GM12878 (cell line): ENCODE measurements around the gene PSMD11. TPM values are rescaled to one million over a fixed set of nuclear protein-coding genes. Genes with fewer than 3 reads are reported as not detected.

ENCODE experiments used
- ATAC-seq: fragments of 200-7000 bp; cut with Tn5 transposase; 3 replicates; pipeline ENCODE4 v1.9.1; 2020; ENCODE audit warnings: mild to moderate bottlenecking, moderate library complexity
- BruUV-seq: library from RNA; stranded (reverse); fragments of 400-500 nt; replicated peaks from 2 replicates; lab custom pipeline; 2021; lab: Mats Ljungman, UMichigan
- CTCF ChIA-PET: fragments of 300-600 bp; sonication (Branson Sonifier 250); formaldehyde crosslinking; extraction: SDS; loops from one replicate; lab custom pipeline; 2021; ENCODE audit warnings: inconsistent platforms; lab: Yijun Ruan, JAX
- POLR2A ChIA-PET: fragments of 350-600 bp; formaldehyde crosslinking; extraction: SDS; loops from one replicate; lab custom pipeline; 2021; ENCODE audit warnings: inconsistent platforms; lab: Charles Lee
- RAD21 ChIA-PET: fragments of 300-600 bp; sonication (Branson Sonifier 250); formaldehyde crosslinking; loops from one replicate; lab custom pipeline; 2023; ENCODE audit warnings: antibody characterized with exemption; ENCODE audit not compliant: unreplicated experiment; lab: Charles Lee
- SMC1A ChIA-PET: fragments of 300-600 bp; sonication (Branson Sonifier 250); formaldehyde crosslinking; loops from one replicate; lab custom pipeline; 2023; ENCODE audit not compliant: unreplicated experiment, uncharacterized antibody; lab: Charles Lee
- DNase-seq: peaks from one replicate; pipeline ENCODE4 v3.0.0-alpha.2; 2011; ENCODE audit warnings: low read depth, low spot score
- FAIRE-seq: peaks from 3 replicates; lab custom pipeline; 2011; peaks lifted over from hg19 to GRCh38; lab: Jason Lieb, UNC
- H2AFZ ChIP-seq: 2 replicates; pipeline ENCODE4 v1.6.0; 2011; ENCODE audit warnings: low read depth, low read length, control low read depth; ENCODE audit not compliant: control insufficient read depth
- H3K27ac ChIP-seq: 2 replicates; pipeline ENCODE4 v1.5.1; 2011; ENCODE audit warnings: control low read depth; ENCODE audit not compliant: control insufficient read depth, insufficient read depth
- H3K27me3 ChIP-seq, 2 experiments: replicated peaks in 1 of 2; 2 replicates each; pipeline versions ENCODE4 v1.6.0 to v1.6.1; 2011; ENCODE audit warnings: low read length in 1 of 2; ENCODE audit not compliant: control insufficient read depth in 2 of 2, insufficient read depth in 2 of 2
- H3K36me3 ChIP-seq, 2 experiments: 2 replicates each; pipeline ENCODE4 v1.5.1; 2011; ENCODE audit warnings: low read length in 1 of 2; ENCODE audit not compliant: control insufficient read depth in 2 of 2, insufficient read depth in 2 of 2
- H3K4me1 ChIP-seq: 2 replicates; pipeline ENCODE4 v1.6.1; 2011; ENCODE audit warnings: mild to moderate bottlenecking, low read length, moderate library complexity, mixed read lengths; ENCODE audit not compliant: control insufficient read depth, insufficient read depth
- H3K4me2 ChIP-seq: 2 replicates; pipeline ENCODE4 v1.6.0; 2011; ENCODE audit warnings: control low read depth; ENCODE audit not compliant: control insufficient read depth, insufficient read depth
- H3K4me3 ChIP-seq: fragments of 200-600 bp; sonication (generic); 2 replicates; pipeline ENCODE4 v1.5.1; 2016
- H3K79me2 ChIP-seq: 2 replicates; pipeline ENCODE4 v1.6.0; 2011; ENCODE audit warnings: low read length; ENCODE audit not compliant: control insufficient read depth, insufficient read depth
- H3K9ac ChIP-seq: 2 replicates; pipeline ENCODE4 v1.8.0; 2011; ENCODE audit warnings: low read length, control low read depth, mixed read lengths; ENCODE audit not compliant: control insufficient read depth, insufficient read depth
- H3K9me3 ChIP-seq: replicated peaks from 3 replicates; pipeline ENCODE4 v1.5.1; 2011; ENCODE audit warnings: mild to moderate bottlenecking, low read length; ENCODE audit not compliant: control insufficient read depth, insufficient read depth
- H4K20me1 ChIP-seq: 2 replicates; pipeline ENCODE4 v1.6.0; 2011; ENCODE audit not compliant: control insufficient read depth, insufficient read depth
- E2F4 ChIP-seq: IDR thresholded peaks from 2 replicates; pipeline ENCODE4 v1.6.1; 2012; ENCODE audit warnings: low read depth, low read length, improper control_type of control experiment
- ESRRA ChIP-seq: IDR thresholded peaks from 2 replicates; pipeline ENCODE4 v1.6.1; 2012; ENCODE audit warnings: mild to moderate bottlenecking, low read length, improper control_type of control experiment
- MTA2 ChIP-seq: fragments of 450-650 bp; IDR thresholded peaks from 2 replicates; pipeline ENCODE4 v1.6.1; 2016; ENCODE audit warnings: low read depth, mild to moderate bottlenecking, moderate library complexity
- MYC ChIP-seq: IDR thresholded peaks from 2 replicates; pipeline ENCODE4 v1.6.1; 2011; ENCODE audit warnings: mild to moderate bottlenecking, low read length, moderate library complexity, inconsistent platforms; ENCODE audit not compliant: insufficient read depth, insufficient replicate concordance, insufficient read length, severe bottlenecking
- NFXL1 ChIP-seq: fragments of 450-650 bp; IDR thresholded peaks from 2 replicates; pipeline ENCODE4 v1.6.1; 2017; ENCODE audit warnings: antibody characterized with exemption, mild to moderate bottlenecking, borderline replicate concordance
- NKRF ChIP-seq: fragments of 450-650 bp; conservative IDR thresholded peaks from 2 replicates; pipeline ENCODE4 v1.6.1; 2017; ENCODE audit warnings: mild to moderate bottlenecking, moderate library complexity
- PAX5 ChIP-seq: IDR thresholded peaks from 2 replicates; pipeline ENCODE4 v1.6.1; 2011; ENCODE audit warnings: low read depth, low read length, borderline replicate concordance
- RAD51 ChIP-seq: fragments of 450-650 bp; IDR thresholded peaks from 2 replicates; pipeline ENCODE4 v1.6.1; 2016; ENCODE audit warnings: moderate library complexity, mild to moderate bottlenecking, inconsistent platforms
- SKIL ChIP-seq: fragments of 450-650 bp; IDR thresholded peaks from 2 replicates; pipeline ENCODE4 v1.6.1; 2017; ENCODE audit warnings: mild to moderate bottlenecking, low read depth, inconsistent platforms; ENCODE audit not compliant: poor library complexity, severe bottlenecking
- SMAD1 ChIP-seq: fragments of 450-650 bp; IDR thresholded peaks from 2 replicates; pipeline ENCODE4 v1.6.1; 2018; ENCODE audit warnings: mild to moderate bottlenecking, low read depth; ENCODE audit not compliant: partially characterized antibody
- USF2 ChIP-seq: IDR thresholded peaks from 2 replicates; pipeline ENCODE4 v1.6.1; 2011; ENCODE audit warnings: low read depth, low read length, improper control_type of control experiment, borderline replicate concordance
- ZNF274 ChIP-seq: IDR thresholded peaks from one replicate; pipeline ENCODE4 v1.8.0; 2011; ENCODE audit not compliant: insufficient read length, insufficient read depth
- ZNF622 ChIP-seq: fragments of 450-650 bp; IDR thresholded peaks from 2 replicates; pipeline ENCODE4 v1.6.1; 2017; ENCODE audit warnings: mild to moderate bottlenecking, inconsistent platforms
- WGBS: methylation state at CpG from one replicate; pipeline ENCODE4 v1.1.6; 2016; ENCODE audit warnings: low lambda C conversion rate; ENCODE audit not compliant: insufficient replicate concordance, insufficient coverage; ENCODE audit errors: missing lambda C conversion rate; 5-methylcytosine and 5-hydroxymethylcytosine counted together
- in situ Hi-C: fragments of 300-500 bp; cut with MboI; formaldehyde crosslinking; loops from 9 replicates; pipeline ENCODE4 v1.14.3; 2018; ENCODE audit warnings: mixed read lengths
- intact Hi-C: fragments of 100-400 bp; cut with micrococcal nuclease; formaldehyde crosslinking; loops from one replicate; pipeline ENCODE4 v1.14.2; 2022; ENCODE audit not compliant: unreplicated experiment
- polyA plus RNA-seq, 11 experiments: library from polyadenylated mRNA; depleted of rRNA in 4 of 11; unstranded in 6 of 11; stranded (reverse) in 5 of 11; fragments of >200 nt; fragmentation: Nextera tagmentation in 4 of 11; fragmentation: Illumina TruSeq in 1 of 11; extraction: Ambion mirVana in 4 of 11; extraction: Trizol in 1 of 11; gene quantifications; 1 replicate in 1 of 11; 2 replicates in 10 of 11; pipeline versions ENCODE4 v1.2.1 to v1.2.3, GENCODE V29; 2011 to 2016; ENCODE audit warnings: inconsistent platforms in 2 of 11, missing spikeins in 2 of 11, low read depth in 1 of 11
- total RNA-seq, 4 experiments: library from RNA; depleted of rRNA in 3 of 4; stranded (reverse); fragments of >200 nt in 3 of 4; fragmentation: Illumina TruSeq in 1 of 4; extraction: Trizol in 1 of 4; gene quantifications; 2 replicates each; pipeline versions ENCODE4 v1.2.1 to v1.2.3, GENCODE V29; 2013 to 2021

PSMD11 gene
- total and polyA plus RNA-seq, 10 of the 15 experiments (the other 5 are each of a cell fraction or from before 2014, with no cell fraction given), result 84.1 to 319 (median 120) TPM

GRCh38 chr17:32513579-32513978 lies 69.3 kb downstream of the PSMD11 start (continued):
- no peak for TF ChIP-seq MYC
- TF ChIP-seq USF2, result no peak

GRCh38 chr17:32514606-32515005 lies 70.3 kb downstream of the PSMD11 start:
- Histone ChIP-seq H3K9me3 (no peaks in the 10 kb centered on the region), H3K4me3 (no peak overlapping the region), H3K4me1 (peaks cover 46% of the 10 kb centered on the region), H3K9ac (no peak overlapping the region), H4K20me1 (no peaks in the 10 kb centered on the region), H3K27ac (peak overlapping the region; percentile 90), H3K36me3 (no peaks in the 10 kb centered on the region), H2AFZ (no peak overlapping the region), H3K27me3 (no peaks in the 10 kb centered on the region), H3K79me2 (no peaks in the 10 kb centered on the region; the same call in 1 of the 2 replicates), H3K4me2 (no peak overlapping the region)
- no peak for FAIRE-seq
- in situ Hi-C loops (no loop called here), intact Hi-C loops (no loop called here)
- no peak for ATAC-seq
- DNase-seq, result no peak
- POLR2A ChIA-PET, result interaction anchor here (1.6 to 18.8 kb wide), 3 partner anchors 10 to 54 kb away, joined by 5 to 308 read pairs (median 15); partner anchors contain the start of gene CDK5R1
- TF ChIP-seq NKRF (no peak), ESRRA (no peak), ZNF622 (no peak), PAX5 (no peak), SMAD1 (no peak), NFXL1 (no peak), ZNF274 (no peak), SKIL (no peak), E2F4 (no peak), RAD51 (no peak), MTA2 (no peak)
- CTCF ChIA-PET, result interaction anchor here (0.8 to 4.9 kb wide), 4 partner anchors 10 to 37 kb away, joined by 3 to 28 read pairs (median 4); partner anchors contain the start of gene CDK5R1
- BruUV-seq, result no TSS peak
- SMC1A ChIA-PET, result interaction anchor here (1.2 to 13.7 kb wide), 3 partner anchors 9 to 50 kb away, joined by 4 to 286 read pairs (median 237); partner anchors contain the start of gene CDK5R1
- 99% methylated on average over 4 of the region's 4 CpGs for WGBS
- RAD21 ChIA-PET, result interaction anchor here (1.0 to 19.5 kb wide), 6 partner anchors 9 to 55 kb away, joined by 4 to 543 read pairs (median 12); partner anchors contain the start of gene CDK5R1
